OCI-LY7 (cell line): ENCODE data around the gene SYNGR2. TPM values are rescaled to one million over a fixed set of nuclear protein-coding genes. Genes with fewer than 3 reads are reported as not detected.

Experiments used
- BruUV-seq: library from RNA; stranded (reverse); fragments of 400-500 nt; replicated peaks from 2 replicates; lab custom pipeline; 2021; lab: Mats Ljungman, UMichigan
- CTCF ChIA-PET: fragments of 300-600 bp; sonication (Branson Sonifier 250); formaldehyde crosslinking; loops from one replicate; lab custom pipeline; 2022; ENCODE audit warnings: antibody characterized with exemption; ENCODE audit not compliant: unreplicated experiment; lab: Charles Lee
- POLR2A ChIA-PET: fragments of 300-600 bp; sonication (Branson Sonifier 250); formaldehyde crosslinking; loops from one replicate; lab custom pipeline; 2022; ENCODE audit warnings: antibody characterized with exemption; lab: Charles Lee
- DNase-seq: peaks from one replicate; pipeline ENCODE4 v3.0.0-alpha.2; 2015; ENCODE audit warnings: low spot score
- H2AFZ ChIP-seq: fragments of 200-600 bp; sonication (generic), shearing (Covaris generic); 2 replicates; pipeline ENCODE4 v1.6.1; 2014; ENCODE audit warnings: mild to moderate bottlenecking, antibody characterized with exemption, low read length, moderate library complexity
- H3K27ac ChIP-seq: fragments of 200-600 bp; sonication (generic); 2 replicates; pipeline ENCODE4 v1.5.1; 2014; ENCODE audit warnings: mixed run types, low read depth, mild to moderate bottlenecking, moderate library complexity, low read length, inconsistent platforms; ENCODE audit not compliant: poor library complexity, severe bottlenecking
- H3K36me3 ChIP-seq: fragments of 200-600 bp; sonication (generic); 2 replicates; pipeline ENCODE4 v1.6.1; 2014; ENCODE audit warnings: mild to moderate bottlenecking, antibody characterized with exemption, low read length, moderate library complexity, mixed read lengths; ENCODE audit not compliant: insufficient read depth
- H3K4me1 ChIP-seq: fragments of 200-600 bp; sonication (generic); 2 replicates; pipeline ENCODE4 v1.5.1; 2014; ENCODE audit warnings: mild to moderate bottlenecking, low read length; ENCODE audit not compliant: insufficient read depth, poor library complexity, severe bottlenecking
- H3K4me2 ChIP-seq: fragments of 200-600 bp; sonication (generic); 2 replicates; pipeline ENCODE4 v1.6.1; 2014; ENCODE audit warnings: mild to moderate bottlenecking, low read length
- H3K4me3 ChIP-seq: fragments of 200-600 bp; sonication (generic); 2 replicates; pipeline ENCODE4 v1.5.1; 2014; ENCODE audit warnings: mild to moderate bottlenecking, low read depth, low read length; ENCODE audit not compliant: poor library complexity, severe bottlenecking
- H3K79me2 ChIP-seq: fragments of 200-600 bp; sonication (generic); 2 replicates; pipeline ENCODE4 v1.6.1; 2016; ENCODE audit warnings: low read depth, mild to moderate bottlenecking, low read length, moderate library complexity, mixed read lengths; ENCODE audit not compliant: insufficient read depth
- H3K9me2 ChIP-seq: fragments of 200-600 bp; sonication (generic); 2 replicates; pipeline ENCODE4 v1.6.1; 2016; ENCODE audit warnings: mild to moderate bottlenecking, low read length, mixed read lengths; ENCODE audit not compliant: insufficient read depth
- H3K9me3 ChIP-seq: fragments of 200-600 bp; sonication (generic); 2 replicates; pipeline ENCODE4 v1.6.1; 2014; ENCODE audit warnings: mild to moderate bottlenecking, mixed run types, low read length, mixed read lengths
- H4K20me1 ChIP-seq: fragments of 200-600 bp; sonication (generic); 2 replicates; pipeline ENCODE4 v1.6.1; 2014; ENCODE audit warnings: mild to moderate bottlenecking, antibody characterized with exemption, low read length, moderate library complexity, mixed read lengths; ENCODE audit not compliant: insufficient read depth
- EZH2phosphoT487 ChIP-seq: fragments of 200-600 bp; sonication (generic); IDR thresholded peaks from 2 replicates; pipeline ENCODE4 v1.6.1; 2018; ENCODE audit warnings: low read depth, borderline replicate concordance, mild to moderate bottlenecking, mixed run types, antibody characterized with exemption, low read length, moderate library complexity, mixed read lengths
- intact Hi-C: fragments of 100-400 bp; cut with micrococcal nuclease; formaldehyde crosslinking; loops from one replicate; pipeline ENCODE4 v1.10.0; 2022; ENCODE audit not compliant: unreplicated experiment
- total RNA-seq, 2 experiments: library from RNA; depleted of rRNA in 1 of 2; stranded (reverse); fragments of >200 nt in 1 of 2; shearing (Covaris generic) in 1 of 2; gene quantifications; 2 replicates each; pipeline ENCODE4 v1.2.3, GENCODE V29; 2014 to 2022
- TF ChIP-seq, protein P1 (sequence below): fragments of 200-600 bp; sonication (generic); conservative IDR thresholded peaks from 2 replicates; pipeline ENCODE4 v1.5.1; 2014; ENCODE audit warnings: mild to moderate bottlenecking, antibody characterized with exemption, low read length, moderate library complexity, mixed read lengths

Gene SYNGR2
- total RNA-seq, 2 experiments from 2014 or later: 35.4 to 44.9 TPM

GRCh38 chr17:78164748-78165607 lies 3.4 kb upstream of the SYNGR2 start:
- POLR2A ChIA-PET: no interaction called here

DNA sequence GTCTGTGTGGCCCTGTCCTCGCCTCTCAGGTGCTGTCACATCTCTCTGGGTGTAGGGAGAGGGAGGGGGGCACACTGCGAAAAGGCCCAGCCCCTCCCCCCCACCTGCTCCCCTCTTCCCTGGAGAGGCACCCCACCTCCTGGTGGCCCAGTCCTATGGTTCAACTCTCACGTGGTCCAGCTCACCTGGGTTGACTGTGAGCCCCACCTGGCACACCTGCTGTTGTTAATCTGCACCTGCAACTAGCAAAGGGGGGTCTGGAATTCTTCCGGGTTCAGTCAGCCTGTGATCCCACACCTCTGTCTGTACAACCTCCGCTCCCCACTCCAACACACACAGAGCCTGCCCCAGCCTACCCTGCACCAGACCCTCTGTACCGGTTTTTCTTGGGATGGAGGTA lies 2.0 kb upstream of the SYNGR2 start:
- no peak for DNase-seq
- no peaks in the 10 kb centered on the region for H4K20me1 ChIP-seq
- H3K79me2 ChIP-seq: no peaks in the 10 kb centered on the region
- H2AFZ ChIP-seq: no peak overlapping the region
- H3K27ac ChIP-seq: no peak overlapping the region
- H3K36me3 ChIP-seq: no peaks in the 10 kb centered on the region
- intact Hi-C loops: no loop called here
- peaks cover 33% of the 10 kb centered on the region for H3K4me1 ChIP-seq
- ChIA-PET CTCF (no interaction called here), POLR2A (no interaction called here)
- H3K9me3 ChIP-seq: no peaks in the 10 kb centered on the region
- no peaks in the 10 kb centered on the region for H3K9me2 ChIP-seq
- no TSS peak for BruUV-seq
- TF ChIP-seq EZH2phosphoT487: no peak
- TF ChIP-seq, protein P1, sequence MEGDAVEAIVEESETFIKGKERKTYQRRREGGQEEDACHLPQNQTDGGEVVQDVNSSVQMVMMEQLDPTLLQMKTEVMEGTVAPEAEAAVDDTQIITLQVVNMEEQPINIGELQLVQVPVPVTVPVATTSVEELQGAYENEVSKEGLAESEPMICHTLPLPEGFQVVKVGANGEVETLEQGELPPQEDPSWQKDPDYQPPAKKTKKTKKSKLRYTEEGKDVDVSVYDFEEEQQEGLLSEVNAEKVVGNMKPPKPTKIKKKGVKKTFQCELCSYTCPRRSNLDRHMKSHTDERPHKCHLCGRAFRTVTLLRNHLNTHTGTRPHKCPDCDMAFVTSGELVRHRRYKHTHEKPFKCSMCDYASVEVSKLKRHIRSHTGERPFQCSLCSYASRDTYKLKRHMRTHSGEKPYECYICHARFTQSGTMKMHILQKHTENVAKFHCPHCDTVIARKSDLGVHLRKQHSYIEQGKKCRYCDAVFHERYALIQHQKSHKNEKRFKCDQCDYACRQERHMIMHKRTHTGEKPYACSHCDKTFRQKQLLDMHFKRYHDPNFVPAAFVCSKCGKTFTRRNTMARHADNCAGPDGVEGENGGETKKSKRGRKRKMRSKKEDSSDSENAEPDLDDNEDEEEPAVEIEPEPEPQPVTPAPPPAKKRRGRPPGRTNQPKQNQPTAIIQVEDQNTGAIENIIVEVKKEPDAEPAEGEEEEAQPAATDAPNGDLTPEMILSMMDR: no peak
- H3K4me2 ChIP-seq: peak overlapping the region; percentile 34
- H3K4me3 ChIP-seq: no peak overlapping the region

More at GRCh38 chr17:78164748-78165607, 3.4 kb upstream of the SYNGR2 start:
- intact Hi-C loops: no loop called here
- Histone ChIP-seq H3K4me1 (peaks cover 27% of the 10 kb centered on the region), H3K27ac (no peak overlapping the region), H3K79me2 (no peaks in the 10 kb centered on the region), H4K20me1 (no peaks in the 10 kb centered on the region), H3K9me2 (no peaks in the 10 kb centered on the region), H3K9me3 (no peaks in the 10 kb centered on the region), H3K36me3 (no peaks in the 10 kb centered on the region), H2AFZ (no peak overlapping the region), H3K4me3 (no peak overlapping the region), H3K4me2 (no peak overlapping the region)
- BruUV-seq: no TSS peak
- CTCF ChIA-PET: no interaction called here
- TF ChIP-seq, protein P1: no peak
- no peak for TF ChIP-seq EZH2phosphoT487
- DNase-seq: no peak
